Vagina (tissue), 2 donors: Measurements from ENCODE around the gene GNG8.

ENCODE experiments used
- CTCF ChIP-seq, 3 experiments: fragments of 450-650 bp in 2 of 3; fragments of 200-600 bp in 1 of 3; sonication (generic) in 1 of 3; IDR thresholded peaks; one replicate each; pipeline ENCODE4 v1.5.1; 2017 to 2019; ENCODE audit warnings: antibody characterized with exemption in 3 of 3, mild to moderate bottlenecking in 2 of 3, moderate library complexity in 2 of 3
- POLR2A ChIP-seq, 2 donors: fragments of 450-650 bp; IDR thresholded peaks; one replicate each; pipeline ENCODE4 v1.6.1; 2017; ENCODE audit warnings: antibody characterized with exemption in 2 of 2, mild to moderate bottlenecking in 2 of 2, moderate library complexity in 2 of 2
- POLR2AphosphoS5 ChIP-seq, 2 donors: sonication (generic); formaldehyde crosslinking; IDR thresholded peaks; one replicate each; pipeline ENCODE4 v1.9.0; 2017; ENCODE audit warnings: antibody characterized with exemption in 2 of 2, mild to moderate bottlenecking in 2 of 2, low read depth in 1 of 2; ENCODE audit not compliant: insufficient read depth in 1 of 2

DNA sequence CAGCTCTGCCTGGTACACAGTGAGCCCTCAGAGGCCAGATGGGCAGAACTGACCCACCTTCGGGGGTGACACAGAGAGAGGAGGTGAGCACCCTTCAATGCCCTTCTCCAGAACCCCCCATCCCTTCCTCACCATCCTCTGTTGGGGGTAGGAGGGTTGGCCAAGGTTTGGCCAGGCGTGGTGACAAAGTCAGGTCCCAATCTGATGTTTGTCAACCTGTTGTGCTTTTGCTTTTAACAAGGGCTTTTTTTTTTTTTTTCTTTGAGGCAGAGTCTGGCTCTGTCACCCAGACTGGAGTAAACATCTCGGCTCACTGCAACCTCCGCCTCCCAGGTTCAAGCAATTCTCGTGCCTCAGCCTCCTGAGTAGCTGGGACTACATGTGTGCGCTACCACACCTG, 18.4 kb downstream of the GNG8 start:
- TF ChIP-seq CTCF (IDR thresholded peaks at IDR 0.05): no peak
- no peak for TF ChIP-seq POLR2AphosphoS5 (IDR thresholded peaks at IDR 0.05; ENCODE audit: insufficient read depth in 1 of 2, low read depth in 1 of 2)
- TF ChIP-seq POLR2A (IDR thresholded peaks at IDR 0.05): no peak
